IPS DF 19.7 (cell line): Measurements from ENCODE around the gene CDH24.

Experiments used
- DNase-seq: peaks from one replicate; pipeline ENCODE4 v3.0.0-alpha.2; 2013; ENCODE audit warnings: low read depth, low spot score

CDH24 gene, protein sequence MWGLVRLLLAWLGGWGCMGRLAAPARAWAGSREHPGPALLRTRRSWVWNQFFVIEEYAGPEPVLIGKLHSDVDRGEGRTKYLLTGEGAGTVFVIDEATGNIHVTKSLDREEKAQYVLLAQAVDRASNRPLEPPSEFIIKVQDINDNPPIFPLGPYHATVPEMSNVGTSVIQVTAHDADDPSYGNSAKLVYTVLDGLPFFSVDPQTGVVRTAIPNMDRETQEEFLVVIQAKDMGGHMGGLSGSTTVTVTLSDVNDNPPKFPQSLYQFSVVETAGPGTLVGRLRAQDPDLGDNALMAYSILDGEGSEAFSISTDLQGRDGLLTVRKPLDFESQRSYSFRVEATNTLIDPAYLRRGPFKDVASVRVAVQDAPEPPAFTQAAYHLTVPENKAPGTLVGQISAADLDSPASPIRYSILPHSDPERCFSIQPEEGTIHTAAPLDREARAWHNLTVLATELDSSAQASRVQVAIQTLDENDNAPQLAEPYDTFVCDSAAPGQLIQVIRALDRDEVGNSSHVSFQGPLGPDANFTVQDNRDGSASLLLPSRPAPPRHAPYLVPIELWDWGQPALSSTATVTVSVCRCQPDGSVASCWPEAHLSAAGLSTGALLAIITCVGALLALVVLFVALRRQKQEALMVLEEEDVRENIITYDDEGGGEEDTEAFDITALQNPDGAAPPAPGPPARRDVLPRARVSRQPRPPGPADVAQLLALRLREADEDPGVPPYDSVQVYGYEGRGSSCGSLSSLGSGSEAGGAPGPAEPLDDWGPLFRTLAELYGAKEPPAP

DNA sequence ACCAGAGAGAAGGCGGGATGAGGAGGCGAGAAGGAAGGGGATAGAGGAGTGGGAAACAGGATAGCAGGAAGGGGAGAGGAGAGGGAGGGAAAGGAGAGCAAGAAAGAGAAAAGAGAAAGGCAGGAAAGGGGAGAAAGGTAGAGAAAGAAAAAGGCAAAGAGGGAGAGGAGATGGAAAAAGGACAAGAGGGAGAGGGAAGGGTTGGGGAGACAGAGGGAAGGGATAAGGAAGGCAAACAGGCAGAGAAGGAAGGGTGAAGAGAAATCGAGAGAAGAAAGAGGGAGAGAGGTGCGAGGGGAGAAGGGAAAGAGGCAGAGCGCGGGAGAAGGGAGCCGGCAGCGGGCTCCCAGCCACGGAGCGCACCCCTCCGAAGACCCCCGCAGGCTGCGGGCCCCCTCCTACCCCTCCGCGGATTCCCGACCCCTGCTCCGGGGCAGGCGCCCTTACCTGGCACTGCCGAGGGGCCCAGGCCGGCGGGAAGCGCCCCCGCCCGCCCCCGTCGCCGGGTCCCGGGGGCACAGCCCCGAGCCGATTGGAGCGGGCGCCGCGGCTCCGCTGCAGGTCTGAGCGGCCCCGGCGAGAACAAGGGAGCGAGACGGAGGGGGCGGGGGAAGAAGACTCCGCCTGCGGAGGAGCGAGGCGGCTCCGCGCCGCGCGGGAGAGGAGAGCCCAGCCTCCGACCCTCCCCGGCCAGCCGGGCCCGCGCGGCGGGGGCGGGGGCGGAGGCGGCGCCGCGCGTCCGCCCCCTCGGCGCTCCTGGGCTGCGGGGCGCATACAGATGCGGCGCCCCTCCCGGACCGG, at the start of gene CDH24:
Gene CDH24, minus strand, starts transcription at position 565 of the 801 bp plus-strand sequence. CDS start 1,787 bp downstream, outside the sequence.
- no peak for DNase-seq

DNA sequence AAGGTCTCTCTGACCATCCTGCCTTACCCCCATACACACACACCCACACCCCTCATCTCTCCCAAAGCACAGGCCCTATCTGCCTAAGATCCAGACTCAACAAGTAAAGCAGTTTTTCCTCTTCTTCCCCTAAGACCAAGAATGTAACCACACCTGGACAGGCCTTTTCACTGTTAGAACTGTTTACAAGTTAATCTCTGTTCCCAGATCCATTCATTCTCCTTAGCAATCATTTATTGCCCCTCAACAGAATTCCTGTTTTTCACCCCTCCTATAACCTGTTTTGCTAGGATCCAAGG, 49.4 kb upstream of the CDH24 start:
- no peak for DNase-seq

DNA sequence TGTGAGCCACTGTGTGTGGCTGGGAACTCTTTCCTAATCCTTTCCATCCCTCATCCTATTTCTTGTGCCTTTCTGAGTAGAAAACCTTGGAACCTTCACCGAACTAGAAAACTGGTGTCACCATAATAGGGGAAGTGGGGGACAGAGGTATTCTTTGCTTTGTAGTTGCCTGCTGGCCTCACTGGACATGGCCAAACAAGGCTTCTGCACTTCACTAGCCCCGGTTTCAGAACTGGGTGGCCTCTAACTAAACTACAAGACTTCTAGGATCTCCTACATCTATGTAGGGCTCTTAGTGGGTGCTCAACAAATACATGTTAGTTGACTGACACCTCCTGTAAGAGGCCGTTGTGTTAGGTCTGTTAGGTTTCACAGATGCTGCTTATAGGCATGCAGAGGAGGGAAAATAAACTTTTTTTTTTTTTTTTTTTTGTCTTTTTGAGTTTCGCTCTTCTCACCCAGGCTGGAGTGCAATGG, 48.1 kb upstream of the CDH24 start:
- no peak for DNase-seq

DNA sequence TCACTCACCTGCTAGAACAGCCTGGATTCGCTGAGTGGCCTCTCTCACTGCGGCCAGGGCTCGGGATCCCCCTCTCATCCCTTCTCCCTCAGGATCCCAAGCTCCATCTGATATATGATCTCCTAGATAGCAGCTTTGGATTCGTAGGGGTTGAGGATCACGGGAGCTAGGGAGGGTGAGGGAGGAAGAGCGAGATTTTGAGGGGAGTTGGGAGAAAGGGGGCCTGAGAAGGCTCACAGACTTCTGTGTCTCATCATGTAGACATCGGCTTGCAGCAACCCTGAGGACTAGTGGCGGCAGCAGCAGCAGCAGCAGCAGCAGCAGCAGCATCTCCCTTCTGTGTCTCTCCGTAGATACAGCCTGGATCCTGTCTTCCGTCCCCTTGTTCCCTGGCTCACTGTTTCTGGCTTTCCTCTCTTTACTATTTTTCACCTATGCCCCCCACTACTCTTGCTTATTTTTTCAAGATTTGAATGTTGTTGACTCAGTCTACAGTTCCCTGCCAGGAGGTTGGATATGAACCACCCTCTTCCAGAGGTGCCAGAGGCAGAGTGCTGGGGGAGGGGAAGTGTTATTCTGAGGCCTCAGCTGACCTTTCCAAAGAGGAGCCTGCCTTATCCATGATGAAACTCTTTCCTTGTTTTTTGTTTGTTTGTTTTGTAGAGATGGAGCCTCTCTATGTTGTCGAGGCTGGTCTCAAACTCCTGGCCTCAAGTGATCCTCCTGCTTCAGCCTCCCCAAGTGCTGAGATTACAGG, 47.4 kb upstream of the CDH24 start, which contains the start of gene CIROP:
Gene CIROP, minus strand, starts transcription at position 399 of the 757 bp plus-strand sequence. Its CDS starts 69 bp downstream, at position 330.
- DNase-seq: no peak

DNA sequence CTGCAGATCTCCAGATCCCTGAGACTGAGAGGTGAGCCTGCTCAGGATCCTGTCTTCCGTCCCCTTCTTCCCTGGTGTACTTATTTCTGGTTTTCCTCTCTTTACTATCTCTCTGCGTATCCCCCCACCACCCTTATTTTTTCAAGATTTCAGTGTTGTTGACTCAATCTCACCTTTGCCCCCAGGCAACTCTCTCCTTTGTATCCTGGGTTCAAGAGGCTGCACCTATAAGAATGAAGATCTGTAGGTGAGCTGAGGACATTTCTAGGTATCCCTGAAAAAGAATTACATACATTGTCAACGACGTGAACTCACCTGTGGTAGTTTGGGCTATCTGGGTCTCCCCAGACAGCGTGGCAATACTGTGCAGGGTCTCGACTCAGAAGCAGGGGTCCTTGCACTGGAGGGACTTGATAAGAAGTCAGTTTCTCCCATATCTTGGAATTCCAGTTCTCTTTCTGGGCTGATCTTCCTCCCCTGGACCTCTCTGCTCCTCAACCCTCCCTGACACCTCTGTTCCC, 46.8 kb upstream of the CDH24 start:
- DNase-seq: no peak

DNA sequence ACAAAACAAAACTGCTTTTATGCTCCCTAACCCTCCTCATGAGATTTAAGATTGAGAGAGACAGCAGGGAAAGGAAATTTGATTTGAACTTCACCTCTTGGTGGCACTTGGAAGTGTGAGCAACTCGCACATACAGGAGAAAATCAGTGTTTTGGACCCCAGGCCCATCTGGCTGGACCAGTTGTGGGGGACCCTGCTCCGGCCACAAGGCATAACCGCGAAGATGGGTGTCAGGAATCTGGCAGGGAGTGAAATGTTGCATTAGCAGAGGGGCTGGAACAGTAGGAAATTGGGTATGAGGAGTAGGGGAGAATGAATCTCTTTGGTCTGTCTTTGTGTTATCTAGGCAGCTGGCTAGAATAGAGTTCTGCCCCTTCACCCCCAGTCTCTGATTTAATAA, 46.3 kb upstream of the CDH24 start:
- DNase-seq: no peak

DNA sequence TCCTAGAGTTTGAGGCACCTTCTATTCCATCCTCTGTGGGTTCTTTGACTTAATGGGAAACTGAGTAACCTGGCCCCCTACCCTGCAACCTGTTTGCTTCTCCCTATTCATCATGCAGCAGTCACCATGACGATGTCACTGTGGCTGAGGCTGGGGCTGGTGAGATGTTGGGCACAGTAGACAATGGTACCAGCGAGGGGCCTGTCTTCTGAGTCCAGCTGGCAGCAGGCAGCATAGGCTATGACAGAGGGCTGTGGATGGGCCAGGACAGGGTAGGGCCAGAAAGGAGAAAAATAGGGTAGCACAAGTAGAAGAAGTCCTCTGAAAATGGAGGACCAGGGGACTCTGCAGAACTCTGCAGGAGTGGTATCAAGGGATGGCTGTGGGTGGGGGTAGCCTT, 45.5 kb upstream of the CDH24 start:
- no peak for DNase-seq

DNA sequence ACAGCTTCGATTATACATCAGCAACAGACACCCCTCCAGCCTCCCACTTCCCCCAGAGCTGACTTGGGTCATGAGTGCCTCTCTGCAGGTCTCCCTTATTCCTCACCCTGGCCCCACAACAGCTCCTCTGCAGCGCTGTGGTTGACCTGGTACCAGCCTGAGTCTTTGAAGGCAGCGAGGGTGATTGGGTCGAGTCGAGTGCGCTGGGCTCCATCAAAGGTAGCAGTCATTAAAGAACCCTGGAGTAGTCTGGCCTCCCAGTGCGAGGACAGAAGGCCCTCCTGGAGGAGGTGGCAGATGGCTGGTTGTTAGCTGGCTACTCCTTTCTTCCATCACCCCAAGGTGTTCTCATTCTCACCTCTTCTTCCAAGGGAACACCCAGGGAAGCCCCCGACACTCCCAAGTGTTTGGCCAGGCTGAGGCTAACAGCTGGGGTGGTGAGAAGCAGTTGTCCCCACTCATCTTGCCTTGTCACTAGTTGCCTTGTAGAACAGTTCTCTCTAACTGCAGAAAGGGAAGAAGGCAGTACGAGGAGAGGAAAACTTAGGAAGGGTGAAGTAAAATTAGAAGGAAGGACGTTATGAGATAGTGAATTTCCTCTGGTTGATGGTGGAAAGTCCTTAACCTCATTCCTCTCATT, 44.8 kb upstream of the CDH24 start:
- no peak for DNase-seq

DNA sequence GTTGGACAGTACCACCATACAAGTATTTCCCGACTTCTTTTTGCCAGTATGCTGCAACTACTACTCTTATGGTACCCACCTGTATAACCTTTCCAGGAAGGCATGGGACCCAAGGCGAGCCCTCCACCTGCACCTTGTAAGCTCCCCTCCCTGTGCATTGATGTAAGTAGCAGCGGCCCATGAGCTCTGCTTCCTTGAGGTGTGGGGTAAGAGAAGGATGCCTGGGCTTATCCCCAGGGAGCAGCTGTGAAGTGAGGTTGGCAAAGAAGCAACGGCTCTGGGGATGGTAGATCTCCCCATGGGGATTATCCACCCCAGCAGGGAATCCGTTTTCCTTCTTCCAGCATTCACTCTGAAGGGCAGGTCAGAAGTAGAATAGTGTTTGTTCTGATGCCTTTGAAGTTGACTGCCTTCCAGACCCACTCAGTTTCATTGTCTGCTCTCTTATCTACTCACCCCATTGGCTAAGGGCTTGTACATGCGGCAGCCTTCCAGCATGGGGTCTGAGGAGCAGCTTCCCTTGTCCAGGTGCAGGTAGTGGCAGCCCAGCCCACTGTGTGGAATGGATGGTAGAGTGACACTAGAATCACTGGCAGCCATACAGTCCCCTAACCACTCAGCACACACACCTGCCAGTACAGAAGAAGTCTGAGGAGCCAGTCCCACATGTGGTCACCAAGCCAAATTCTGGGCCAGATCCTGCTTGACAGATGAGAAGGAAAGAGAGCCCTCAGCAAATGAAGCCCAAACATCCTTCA, 44.1 kb upstream of the CDH24 start:
- no peak for DNase-seq

DNA sequence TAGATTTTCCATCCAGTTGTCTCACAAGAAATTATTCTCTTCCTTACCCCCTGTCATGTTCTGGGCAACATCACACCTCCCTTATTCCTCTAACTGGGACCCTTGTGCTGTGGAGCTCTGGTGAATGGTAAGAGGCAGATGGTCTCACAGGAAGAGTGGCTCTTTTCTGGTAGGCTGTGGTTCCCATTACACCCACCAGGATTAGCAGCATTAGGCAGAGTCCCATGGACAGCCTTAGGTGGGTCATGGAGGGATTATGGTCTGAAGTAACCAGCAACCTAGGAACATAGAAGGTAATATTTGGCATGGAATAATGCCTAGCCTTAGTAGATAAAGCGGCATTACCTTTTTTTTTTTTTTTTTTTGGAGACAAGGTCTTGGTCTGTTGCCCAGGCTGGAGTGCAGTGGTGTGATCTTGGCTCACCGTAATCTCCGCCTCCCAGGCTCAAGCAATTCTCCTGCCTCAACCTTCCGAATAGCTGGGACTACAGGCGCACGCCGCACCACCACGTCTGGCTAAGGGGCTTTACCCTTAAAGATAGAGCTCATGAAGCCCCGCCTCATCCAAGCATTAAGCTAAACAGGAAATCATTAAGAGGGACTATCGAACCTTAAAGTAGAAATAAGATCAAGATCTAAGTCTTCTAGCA, 42.0 kb upstream of the CDH24 start:
- DNase-seq: no peak

DNA sequence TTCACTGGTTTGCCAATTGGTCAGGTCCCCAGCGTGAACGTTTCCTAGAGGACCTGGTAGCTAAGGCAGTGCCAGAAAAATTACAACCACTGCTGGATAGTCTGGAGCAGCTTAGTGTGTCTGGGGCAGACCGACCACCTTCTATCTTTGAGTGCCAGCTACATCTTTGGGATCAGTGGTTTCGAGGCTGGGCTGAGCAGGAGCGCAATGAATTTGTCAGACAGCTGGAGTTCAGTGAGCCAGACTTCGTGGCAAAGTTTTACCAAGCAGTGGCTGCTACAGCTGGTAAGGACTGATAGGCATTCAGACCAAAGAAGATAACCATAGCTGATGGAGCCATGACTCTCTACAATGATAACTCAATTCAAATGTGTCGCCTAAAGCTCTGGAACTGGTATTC, 40.5 kb upstream of the CDH24 start:
- DNase-seq: no peak

DNA sequence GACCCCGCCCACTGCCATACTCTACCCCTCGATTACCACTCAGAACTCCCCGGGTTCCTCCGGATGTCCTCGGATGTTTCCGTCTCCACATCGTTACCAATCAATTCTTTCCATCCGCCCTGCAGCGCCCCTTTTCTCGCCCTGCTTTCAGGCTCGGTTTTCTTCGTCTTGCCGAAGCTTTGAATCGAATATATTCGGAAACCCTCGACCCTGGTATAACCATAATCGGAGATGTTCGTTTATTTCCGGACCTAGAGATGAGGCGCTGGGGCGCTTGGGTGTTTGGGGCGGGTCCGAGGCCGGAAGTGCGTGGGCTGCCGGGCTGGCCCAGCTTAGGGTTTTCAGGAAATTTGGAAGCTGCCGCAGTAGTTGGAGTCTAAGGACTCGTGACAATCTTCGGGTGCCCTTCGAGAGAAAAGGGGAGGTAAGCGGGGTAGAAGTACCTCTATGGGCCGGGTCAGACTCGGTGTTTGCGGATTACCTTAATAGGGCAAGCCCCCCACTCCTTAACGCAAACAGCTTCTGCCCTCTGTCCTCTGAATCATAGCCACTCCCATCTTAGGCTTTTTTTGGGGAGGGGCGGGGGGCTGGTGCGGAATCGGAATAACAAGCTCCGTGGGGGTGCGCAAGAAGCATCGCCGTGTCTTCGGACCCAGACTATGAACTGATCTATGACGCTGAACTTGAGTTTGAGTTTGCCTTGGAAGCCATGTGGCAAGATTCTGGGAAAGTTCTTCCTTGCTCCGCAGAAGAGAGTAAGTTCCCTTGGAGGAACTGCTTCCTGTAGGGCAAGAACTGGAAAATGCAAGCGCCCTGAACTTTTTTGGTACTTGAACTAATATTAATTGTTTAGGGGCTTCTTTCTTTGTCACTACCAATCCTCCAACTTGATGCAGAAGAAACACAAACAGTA, 38.1 kb upstream of the CDH24 start, which contains the start of gene C14orf119:
Gene C14orf119, plus strand, starts transcription at position 310 of the 913 bp plus-strand sequence. CDS start 2,154 bp downstream, outside the sequence.
- peak; percentile 96 for DNase-seq

DNA sequence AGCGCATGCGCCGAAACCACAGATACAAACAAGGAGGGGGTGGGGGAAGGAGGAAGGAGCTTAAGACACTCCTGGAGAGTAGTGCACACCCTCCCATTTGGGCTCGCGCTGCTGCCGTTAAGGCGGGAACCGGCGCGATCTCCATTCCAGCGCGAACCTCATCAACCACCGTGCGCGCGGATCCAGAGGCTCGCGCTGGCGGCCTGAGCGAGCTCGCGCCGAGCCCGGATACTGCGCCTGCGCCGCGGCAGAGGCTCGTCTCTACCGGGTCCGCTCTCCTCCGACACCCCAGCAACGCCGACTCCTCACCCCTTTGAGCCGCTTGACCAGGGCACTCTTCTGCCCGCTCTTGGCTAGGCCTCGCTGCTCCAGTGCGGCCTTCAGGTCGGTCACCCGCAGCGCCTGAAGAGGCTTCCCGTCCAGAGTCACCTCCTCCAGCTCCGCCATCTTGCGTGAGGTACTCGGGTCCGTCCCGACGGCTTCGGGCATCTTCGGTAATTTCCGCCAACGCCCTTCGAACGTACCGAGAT, 37.4 kb upstream of the CDH24 start, which contains the start of gene ACIN1:
Gene ACIN1, minus strand, starts transcription at position 471 of the 530 bp plus-strand sequence. Its CDS starts 24 bp downstream, at position 447.
- no peak for DNase-seq

DNA sequence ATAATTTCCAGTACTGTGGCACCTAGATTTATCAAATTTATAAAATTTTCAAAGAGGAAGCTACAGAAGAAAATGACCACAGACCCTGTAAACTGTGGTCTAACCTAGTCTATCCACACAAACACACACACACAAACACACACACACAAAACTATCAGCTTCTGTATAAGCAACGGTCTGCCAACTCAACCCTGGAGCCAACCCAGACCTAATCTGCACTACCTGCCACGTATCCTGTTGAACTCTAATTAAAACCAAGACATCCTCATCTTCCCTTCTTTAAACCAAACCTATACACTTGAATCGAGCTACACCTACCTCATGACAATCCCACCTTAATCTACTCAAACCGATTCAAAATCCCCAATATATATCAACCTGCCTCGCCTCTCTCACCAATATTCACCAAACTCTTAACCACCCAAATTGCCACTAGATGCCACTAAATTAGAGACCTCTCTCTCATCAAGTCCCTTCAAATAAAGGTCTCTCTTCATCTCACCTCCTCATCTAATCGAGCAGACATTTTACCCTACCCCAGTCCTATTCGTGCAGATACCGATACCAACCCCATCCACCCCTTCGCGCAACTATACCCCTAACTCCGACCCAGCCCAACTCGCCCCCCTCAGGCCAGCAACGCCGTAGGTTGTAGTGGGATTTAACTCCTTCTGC, 36.8 kb upstream of the CDH24 start:
- peak; percentile 80 for DNase-seq

DNA sequence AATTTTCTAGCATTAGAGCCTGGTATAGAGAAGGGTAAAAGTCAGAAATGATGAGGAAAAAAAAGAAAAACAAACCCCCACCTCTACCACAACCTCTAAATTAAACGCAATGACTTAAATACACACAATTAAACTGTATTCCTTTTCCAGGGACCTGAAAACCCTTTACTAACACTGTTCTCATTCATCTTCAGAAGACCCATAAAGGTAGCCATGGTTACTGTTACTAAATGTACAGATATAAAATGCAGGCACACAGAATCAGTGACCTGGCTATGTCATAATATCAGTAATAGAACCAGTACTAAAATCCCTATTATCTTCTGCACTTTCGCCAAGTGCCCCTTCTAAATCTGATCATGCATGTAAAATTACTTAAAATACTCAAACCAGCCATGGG, 36.2 kb upstream of the CDH24 start:
- DNase-seq: no peak

DNA sequence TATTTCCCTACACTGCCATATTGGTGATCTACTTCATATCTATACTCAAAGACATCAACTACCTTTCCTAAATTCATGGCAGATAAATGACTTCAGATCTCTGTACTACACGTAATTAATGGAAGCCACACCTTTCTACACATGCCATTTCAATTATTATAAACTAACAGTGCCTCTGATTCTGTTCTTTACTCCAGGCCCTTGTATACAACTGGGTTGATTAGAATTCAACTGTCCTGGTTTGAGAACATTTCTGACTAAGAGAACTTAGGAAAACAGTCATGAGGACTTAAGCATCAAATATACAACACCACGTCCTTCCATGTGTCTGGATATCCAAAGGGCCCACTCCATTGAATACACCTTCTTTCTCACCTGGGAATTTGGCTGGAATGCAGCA, 35.8 kb upstream of the CDH24 start:
- DNase-seq: no peak
